GM18858 (cell line): Measurements from ENCODE around the gene CLTCL1.
"Not testable (repeated sequence)": the region's sequence is repeated elsewhere in the genome, so short reads cannot be mapped to it uniquely, and the experiment has no call there.

Source experiments
- ATAC-seq: cut with Tn5 transposase; IDR thresholded peaks from one replicate; pipeline ENCODE4 v1.9.1; 2021; ENCODE audit not compliant: unreplicated experiment

The CLTCL1 gene

GRCh38 chr22:19291580-19292457, at the start of gene CLTCL1:
TSS of gene CLTCL1 (minus strand) at chr22:19291719. CDS start at chr22:19291641, 78 bp downstream.
- no peak for ATAC-seq

DNA sequence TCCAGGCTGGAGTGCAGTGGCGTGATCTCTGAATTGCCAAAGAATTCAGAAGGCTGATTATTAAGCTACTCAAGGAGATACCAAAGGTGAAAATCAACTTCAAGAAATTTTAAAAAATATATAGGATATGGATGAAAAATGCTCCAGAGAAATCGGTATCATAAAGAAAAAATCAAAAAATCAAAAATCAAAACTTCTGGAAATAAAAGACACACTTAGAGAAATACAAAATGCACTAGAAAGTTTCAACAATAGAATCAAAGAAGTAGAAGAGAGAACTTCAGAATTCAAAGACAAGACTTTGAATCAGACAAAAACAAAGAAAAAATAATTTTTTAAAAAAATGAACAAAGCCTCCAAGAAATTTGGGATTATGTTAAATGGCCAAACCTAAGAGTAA, 45.6 kb upstream of the CLTCL1 start:
- no peak for ATAC-seq

DNA sequence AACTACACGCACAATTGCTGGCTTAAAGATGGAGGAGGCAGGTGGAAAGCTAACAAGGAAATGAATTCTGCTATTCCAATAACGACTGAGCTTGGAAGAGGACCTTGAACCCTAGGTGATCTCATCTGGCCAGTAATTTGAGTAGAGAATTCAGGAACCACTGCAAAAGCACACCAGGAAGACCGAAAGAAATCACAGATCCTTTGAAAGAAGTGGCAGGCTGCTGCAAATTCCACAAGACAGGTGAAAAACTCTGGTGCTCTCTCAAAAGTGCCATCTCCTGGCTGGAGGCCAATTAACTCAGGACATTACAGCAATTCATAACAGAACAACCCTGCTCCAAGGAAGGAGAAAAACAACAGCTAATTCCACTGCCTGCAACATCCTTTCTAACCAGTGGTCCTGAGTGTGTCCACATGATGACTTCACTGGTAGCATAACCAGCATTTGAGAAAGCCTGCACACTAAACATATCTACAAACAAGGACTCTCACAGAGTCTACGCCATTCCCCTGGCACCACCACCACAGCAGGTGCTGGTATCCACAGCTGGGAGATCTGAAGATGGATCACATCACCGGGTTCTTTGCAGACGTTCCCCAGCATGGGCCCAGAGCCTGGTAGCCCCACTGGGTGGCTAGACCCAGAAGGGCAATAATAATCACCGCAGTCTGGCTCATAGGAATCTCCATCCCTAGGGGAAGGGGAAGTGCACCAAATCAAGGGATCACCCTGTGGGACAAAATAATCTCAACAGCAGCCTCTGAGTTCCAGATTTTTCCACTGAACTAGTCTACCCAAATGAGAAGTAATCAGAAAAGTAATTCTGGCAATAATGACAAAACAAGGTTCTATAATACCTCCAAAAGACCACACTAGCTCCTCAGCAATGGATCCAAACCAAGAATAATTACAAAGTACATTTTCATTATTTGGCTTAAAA, 44.9 kb upstream of the CLTCL1 start:
- no peak for ATAC-seq

- no peak for ATAC-seq
These were observed 40.5 kb upstream of the CLTCL1 start for GRCh38 chr22:19331975-19332374.

DNA sequence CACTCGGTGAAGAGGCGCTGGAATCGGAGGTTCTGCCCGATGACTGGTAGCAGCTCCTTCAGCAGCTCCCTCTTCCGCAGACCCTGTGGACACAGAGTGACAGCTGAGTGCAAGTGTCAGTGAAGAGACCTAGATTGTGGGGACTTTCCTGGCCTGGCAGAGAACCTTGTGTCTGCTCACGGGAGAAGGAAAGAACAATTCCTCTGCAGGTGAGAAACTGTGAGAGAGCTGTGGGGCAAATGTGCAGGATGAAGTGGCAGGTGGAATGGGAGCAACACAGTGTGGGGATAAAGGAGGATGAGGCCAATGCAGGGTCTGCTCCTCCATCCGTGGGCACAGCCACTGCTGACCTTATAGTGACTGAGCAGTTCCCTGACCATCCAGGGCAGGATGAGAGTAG, 40.0 kb upstream of the CLTCL1 start:
- no peak for ATAC-seq

DNA sequence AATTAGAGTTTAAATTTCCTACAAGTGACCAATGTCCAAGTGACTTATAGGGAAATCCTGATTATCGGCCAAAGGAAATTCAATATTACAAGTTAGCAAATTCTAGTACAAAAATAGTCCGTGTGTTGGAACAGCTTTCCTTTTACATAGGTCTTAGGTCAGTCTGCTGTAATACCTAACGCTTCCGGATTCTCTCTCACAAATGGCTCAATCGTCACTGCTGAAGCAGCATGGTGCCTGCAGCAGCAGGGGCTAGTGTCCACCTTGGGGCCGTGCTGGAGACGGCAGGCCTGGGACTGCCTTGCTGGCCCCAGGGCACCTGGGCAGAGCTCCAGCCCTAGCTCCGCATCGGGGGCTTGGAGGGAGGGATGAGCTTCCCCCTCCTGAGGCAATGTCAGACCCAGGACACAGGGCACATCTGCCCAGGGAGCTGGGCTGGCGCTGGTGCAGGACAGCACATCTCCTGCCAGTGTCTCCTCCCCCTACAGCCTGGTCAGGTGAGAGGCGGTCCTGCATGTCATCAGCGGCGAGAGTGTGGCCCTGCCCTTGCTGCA, 39.4 kb upstream of the CLTCL1 start:
- ATAC-seq = no peak

DNA sequence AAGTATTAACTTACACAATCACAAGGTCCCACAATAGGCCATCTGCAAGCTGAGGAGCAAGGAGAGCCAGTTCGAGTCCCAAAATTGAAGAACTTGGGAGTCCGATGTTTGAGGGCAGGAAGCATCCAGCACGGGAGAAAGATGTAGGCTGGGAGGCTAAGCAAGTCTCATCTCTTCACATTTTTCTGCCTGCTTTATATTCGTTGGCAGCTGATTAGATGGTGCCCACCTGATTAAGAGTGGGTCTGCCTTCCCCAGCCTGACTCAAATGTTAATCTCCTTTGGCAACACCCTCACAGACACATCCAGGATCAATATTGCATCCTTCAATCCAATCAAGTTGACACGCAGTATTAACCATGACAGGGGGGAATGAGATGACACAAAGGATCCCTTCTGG, 38.7 kb upstream of the CLTCL1 start:
- ATAC-seq = not testable (repeated sequence)

DNA sequence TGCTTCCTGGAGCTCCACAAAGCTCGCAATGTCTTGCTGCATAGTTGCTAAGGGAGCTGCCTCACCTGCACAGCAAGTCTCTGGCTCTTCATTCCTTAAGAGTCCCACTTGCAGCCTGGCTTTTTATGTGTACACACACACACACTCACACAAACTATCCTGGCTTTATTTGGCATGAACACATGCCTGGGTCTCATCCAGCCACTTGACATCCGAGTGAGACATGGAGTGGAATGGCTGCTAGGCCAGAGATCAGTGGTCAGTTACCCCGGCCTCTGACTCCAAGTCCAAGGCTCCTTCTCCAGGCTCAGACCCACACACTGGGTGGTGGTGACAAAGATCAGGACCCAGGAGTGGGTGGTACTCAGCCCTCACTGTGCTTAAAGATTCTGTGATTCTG, 37.9 kb upstream of the CLTCL1 start:
- no peak for ATAC-seq

GRCh38 chr22:19325296-19325948, 33.9 kb upstream of the CLTCL1 start:
- no peak for ATAC-seq

DNA sequence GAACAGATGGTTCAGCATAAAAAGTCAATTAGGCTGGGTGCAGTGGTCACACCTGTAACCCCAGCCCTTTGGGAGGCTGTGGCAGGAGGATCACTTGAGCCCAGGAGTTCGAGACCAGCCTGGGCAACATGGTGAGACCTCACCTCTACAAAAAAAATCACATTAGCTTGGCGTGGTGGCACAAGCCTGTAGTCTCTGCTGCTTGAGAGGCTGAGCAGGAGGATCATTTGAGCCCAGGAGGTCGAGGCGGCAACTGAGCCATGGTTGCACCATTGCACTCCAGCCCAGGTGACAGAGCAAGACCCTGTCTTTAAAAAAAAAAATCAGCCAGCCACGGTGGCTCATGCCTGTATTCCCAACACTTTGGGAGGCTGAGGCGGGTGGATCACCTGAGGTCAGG, 31.9 kb upstream of the CLTCL1 start:
- not testable (repeated sequence) for ATAC-seq

GRCh38 chr22:19321757-19322156, 30.2 kb upstream of the CLTCL1 start:
- ATAC-seq = no peak

GRCh38 chr22:19320136-19320535, 28.6 kb upstream of the CLTCL1 start:
- ATAC-seq = not testable (repeated sequence)

DNA sequence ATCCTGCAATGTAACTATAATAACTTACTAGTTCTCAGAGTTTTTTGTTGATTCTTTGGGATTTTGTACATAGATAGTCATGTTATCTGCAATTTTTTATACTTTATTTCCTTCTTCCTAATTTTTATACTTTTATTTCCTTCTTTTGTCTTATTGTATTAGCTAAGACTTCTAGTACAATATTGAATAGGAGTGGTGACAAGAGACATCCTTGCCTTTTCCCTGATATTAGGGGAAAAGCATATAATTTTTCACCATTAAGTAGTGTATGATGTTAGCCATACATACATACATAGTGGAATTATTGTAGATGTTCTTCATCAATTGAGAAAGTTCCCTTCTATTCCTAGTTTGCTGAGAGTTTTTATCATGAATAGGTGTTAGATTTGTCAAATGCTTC, 27.8 kb upstream of the CLTCL1 start:
- ATAC-seq = no peak

- no peak for ATAC-seq
These were observed 26.3 kb upstream of the CLTCL1 start for GRCh38 chr22:19317865-19318264.

DNA sequence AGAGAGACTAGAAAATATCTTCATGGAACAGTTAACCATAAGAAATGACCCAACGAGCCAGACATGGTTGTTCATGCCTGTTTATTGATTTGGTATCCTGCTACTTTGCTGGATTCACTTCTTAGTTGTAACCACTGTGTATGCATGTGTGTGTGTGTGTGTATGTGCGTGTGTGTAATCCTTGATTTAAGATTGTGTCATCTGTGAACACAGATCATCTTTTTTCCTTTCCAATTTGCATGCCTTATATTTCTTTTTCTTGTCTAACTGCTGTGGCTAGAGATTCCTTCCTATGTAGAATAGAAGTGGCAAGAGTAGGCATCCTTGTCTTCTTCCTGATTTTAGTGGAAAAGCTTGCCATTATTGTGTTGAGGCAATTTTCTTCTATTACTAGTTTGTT, 16.4 kb upstream of the CLTCL1 start:
- no peak for ATAC-seq

- ATAC-seq = not testable (repeated sequence)
These were observed 15.0 kb upstream of the CLTCL1 start for GRCh38 chr22:19306535-19306934.

GRCh38 chr22:19304547-19304946, 13.0 kb upstream of the CLTCL1 start:
- no peak for ATAC-seq

GRCh38 chr22:19303785-19304184, 12.3 kb upstream of the CLTCL1 start:
- no peak for ATAC-seq

GRCh38 chr22:19295733-19296132, 4.2 kb upstream of the CLTCL1 start:
- ATAC-seq = no peak

DNA sequence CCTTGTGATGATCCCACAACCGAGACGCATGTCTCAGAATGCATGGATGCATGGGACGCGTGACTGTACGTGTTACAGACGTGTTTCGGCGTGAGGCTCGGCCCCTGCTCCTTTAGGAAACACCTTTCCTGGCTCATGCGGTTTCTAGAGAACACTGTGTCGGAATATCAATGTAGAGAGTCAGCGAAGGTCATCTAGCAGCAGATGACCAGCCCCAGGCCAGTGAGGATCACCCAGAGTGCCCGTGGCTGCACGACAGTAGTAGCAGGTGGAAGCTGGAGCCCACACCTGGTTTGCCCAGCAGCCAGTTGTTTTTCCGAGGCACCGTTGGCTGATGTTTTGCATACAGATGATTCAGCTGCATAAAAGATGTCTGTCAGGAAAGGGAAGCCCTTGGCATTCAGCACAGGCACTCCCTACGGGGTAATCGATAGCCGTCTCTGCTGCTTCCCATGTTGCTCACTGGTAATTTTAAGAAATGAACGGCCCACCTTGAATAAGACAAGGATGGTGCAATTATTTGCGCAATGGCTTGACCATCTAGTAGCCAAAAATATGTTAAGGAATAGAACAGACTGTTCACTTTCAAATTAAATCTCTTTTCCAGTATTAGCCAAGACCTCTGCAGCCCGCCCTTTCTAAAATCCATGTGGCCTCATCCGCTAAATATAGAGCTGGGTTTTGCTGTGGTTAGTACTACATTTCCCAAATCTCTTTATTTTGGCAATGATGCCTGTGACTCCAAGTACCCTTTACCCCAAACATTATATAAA, 1.1 kb upstream of the CLTCL1 start:
- ATAC-seq = no peak
